NCI-H2081 treated with DMSO at 0.1 percent for 48 hours (cell line): ENCODE results near the gene SSUH2.

Experiments used
- DNase-seq: peaks from one replicate; lab custom pipeline; 2025; lab: John Stamatoyannopoulos, UW

The SSUH2 gene

GRCh38 chr3:8641472-8641871, 3.1 kb downstream of the SSUH2 start:
- DNase-seq = no peak

- no peak for DNase-seq
Measured at GRCh38 chr3:8640223-8640622, 4.4 kb downstream of the SSUH2 start.

DNA sequence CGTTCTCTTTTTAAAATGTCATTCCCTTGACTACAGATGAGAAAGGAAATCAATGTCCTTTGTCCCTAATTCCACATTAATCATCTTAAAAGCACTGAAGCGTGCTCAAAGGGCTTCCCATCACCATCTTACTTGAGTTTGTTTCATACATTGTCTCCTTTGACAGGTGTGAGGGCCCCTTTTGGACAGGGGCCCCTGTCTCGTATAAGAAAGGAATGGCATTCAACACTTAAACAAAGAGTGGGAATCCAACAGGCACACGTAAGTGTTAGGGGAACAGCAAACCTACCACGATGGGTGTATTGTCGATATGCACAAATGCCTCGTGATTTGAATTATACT, 5.0 kb downstream of the SSUH2 start:
- no peak for DNase-seq

- no peak for DNase-seq
Measured at GRCh38 chr3:8638994-8639658, 5.5 kb downstream of the SSUH2 start.

- no peak for DNase-seq
Measured at GRCh38 chr3:8637348-8637747, 7.2 kb downstream of the SSUH2 start.

DNA sequence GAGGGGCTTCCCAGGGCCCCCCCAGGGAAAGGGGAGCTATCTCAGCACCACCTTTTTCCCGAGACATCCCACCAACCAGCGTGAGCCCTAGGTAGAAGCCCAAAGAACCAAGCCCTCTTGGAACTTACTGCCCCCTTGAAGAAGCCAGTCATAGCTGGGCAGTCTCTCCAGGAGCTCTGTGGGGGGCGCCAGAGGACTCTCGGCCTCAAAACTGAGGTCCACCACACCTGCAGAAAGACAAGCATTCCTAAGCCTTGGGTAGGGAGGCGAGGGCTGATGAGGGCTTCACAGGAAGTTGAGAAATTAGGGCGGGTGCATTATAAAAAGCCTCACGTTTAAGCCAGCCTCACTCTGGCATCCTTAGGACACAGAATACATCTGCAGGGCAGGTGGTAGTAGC, 9.0 kb downstream of the SSUH2 start:
- DNase-seq = no peak

- DNase-seq = no peak
Measured at GRCh38 chr3:8635125-8635524, 9.5 kb downstream of the SSUH2 start.

- no peak for DNase-seq
Measured at GRCh38 chr3:8632402-8633237, 12.0 kb downstream of the SSUH2 start.

DNA sequence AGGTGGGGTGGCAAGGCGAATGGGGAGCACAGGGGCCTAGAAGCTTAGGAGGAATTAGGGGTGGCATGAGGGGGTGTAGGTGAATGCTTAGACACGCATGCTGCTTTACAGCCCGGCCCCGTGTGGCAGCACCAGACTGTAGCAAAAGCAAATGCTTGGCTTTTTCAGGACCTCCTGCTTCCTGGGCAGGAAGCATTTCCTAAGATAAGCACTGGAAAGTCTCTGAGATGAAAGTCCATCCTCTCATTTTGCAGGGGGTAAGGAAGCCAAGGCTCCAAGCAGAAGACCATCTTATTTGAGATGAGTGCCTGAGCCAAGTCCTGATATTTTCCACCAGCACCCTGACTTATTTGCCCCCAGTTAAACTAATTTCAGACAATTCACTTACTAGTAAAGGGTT, 12.9 kb downstream of the SSUH2 start:
- no peak for DNase-seq

DNA sequence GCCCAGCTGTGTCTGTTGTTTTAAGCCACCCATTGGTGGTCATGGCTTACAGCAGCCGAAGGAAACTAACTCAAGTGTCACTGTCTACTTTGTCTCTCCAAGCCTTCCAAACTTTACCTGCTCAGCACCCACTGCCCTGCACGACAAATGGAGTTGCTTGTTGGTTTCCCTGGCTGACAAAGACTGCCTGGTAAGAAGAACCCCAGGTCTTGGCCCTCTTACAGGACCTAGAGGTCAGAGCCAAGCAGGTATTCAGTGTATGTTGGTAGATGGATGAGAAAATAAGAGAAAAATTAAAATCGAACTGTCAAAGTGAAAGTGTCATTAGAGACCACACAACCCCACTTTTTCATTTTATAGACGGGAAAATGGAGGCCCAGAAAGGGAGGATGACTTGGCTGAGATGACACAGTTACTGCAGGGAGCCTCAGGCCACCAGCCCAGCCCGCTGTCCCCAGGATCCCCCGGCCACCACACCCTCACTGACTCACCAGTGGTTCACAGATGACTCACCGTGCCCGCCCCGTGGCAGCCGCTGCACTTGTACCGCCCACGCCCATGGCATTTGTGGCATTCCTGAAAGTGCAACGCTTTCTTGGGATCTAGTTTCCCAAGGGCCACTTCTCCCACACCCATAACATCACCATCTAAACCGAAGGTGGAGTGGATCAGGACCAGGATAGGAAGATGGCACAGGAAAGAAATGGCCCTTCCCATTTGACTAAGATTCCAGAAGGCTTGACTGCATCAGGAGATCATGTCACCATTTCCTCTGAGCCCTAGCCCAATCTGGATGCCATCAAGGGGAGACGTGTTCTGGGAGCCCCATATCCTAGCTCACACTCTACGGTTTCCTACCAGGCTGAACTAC, 15.2 kb downstream of the SSUH2 start:
- no peak for DNase-seq

DNA sequence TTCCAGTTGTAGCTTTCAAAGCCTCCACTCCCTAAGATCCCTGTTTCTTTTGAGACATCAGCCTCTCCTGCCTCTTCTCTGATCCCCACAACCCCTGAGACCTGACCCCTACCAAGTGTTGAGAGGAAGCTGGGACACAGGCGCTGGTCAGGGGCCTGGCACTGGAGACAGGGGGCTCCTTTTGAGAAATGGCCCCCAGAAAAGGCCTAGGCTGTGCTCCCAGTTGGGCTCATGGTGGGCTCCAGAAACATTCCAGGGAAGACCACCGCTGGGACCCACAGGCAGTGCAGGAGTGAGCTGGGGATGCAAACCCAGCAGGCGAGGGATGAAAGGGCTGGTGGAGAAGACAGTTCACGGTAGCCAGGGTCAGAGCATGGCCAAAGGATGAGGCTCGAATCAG, 16.6 kb downstream of the SSUH2 start:
- no peak for DNase-seq

DNA sequence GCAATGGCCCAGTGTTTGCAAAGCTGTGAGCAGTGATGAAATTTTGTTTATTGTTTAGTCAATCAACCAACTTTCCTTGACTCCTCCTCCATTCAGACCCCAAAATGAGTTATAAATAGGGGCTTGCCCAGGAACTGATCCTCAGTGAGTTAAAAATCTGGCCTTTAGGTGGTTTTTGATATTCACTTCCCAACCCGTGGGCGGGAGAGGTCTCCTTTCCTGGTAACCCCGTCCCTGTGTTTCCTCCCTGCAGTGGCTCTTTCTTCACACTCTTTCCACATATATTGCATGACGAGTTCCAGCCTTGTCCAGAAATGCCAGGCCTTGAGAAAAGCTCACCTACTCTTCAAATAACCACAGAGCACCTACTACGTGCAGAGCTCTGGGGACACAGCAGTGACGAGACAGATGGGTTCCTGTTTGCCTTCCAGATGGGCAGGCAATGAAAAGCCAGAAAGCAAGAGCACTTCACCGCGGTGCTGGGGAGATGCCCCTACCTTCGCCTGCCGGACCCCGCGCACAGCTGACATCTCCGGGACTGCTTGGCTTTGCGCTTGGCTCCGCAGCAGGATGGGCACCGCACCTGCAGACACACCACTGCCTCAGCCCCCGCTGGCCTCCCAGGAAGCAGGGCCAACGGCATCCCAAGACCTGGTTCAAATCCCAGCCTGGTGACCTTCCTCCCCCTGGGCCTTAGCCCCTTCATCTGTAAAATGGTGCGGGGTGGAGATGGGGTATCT, 17.2 kb downstream of the SSUH2 start:
- no peak for DNase-seq

DNA sequence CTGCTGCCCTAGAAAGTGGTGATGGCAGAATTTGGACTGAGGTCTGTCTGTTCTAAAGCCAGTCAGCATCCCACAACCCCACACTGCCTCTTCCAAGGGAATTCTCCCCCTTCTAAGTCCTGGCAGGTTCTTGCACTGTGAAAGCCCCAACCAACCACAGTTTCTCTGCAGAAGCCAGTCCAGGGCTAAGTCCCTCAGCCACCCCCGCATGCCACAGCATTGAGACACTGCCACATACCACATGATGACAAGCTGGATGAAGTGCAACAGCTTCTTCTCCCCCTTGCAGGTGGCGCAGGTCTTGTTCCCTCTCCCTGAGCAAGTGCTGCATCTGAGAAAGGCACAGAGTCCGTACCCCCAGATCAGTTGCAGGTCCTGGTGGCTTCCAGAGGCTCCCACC, 18.6 kb downstream of the SSUH2 start:
- no peak for DNase-seq

GRCh38 chr3:8624612-8625011, 20.0 kb downstream of the SSUH2 start:
- no peak for DNase-seq

DNA sequence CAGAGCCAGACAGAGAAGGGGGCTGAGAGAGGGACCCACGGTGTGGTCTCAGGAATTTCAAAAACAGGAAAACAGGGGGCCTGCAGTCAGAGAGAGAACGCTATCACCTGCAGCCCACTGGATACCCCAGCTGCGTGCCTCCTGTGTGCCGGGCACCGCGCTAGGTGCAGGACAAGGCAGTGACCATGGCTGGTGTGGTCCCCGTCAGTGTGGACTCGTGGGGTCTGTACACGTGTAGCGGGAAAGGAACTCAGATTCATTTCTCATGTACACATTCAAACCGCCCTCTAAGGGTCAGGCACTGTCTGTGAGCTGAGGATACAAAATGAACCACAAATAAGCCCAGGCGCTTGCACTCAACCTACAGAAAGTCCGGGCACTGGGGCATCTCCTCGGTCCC, 20.9 kb downstream of the SSUH2 start:
- DNase-seq = no peak

GRCh38 chr3:8622873-8623691, 21.5 kb downstream of the SSUH2 start:
- DNase-seq = no peak

- DNase-seq = no peak
Measured at GRCh38 chr3:8621872-8622271, 22.7 kb downstream of the SSUH2 start.

GRCh38 chr3:8621141-8621540, 23.5 kb downstream of the SSUH2 start:
- no peak for DNase-seq

DNA sequence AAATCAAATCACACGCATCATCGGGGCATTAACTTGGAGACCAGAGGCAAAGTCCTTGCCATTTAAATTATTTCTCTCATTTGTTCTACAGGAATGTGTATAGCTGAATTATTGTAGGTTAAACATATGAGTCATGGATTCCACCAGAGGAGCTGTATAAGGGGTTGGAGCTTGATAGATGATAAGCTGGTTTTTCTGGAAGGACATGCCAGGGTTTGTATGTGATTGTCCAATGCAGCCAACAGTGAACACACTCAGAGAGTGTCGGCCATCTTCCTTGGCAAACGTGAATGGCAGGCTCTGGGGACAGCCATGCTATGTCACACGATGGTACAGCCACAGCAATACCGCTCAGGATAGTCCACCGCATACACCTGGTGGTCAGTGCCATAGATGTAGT, 25.1 kb downstream of the SSUH2 start:
- no peak for DNase-seq

- no peak for DNase-seq
Measured at GRCh38 chr3:8618950-8619349, 25.6 kb downstream of the SSUH2 start.

DNA sequence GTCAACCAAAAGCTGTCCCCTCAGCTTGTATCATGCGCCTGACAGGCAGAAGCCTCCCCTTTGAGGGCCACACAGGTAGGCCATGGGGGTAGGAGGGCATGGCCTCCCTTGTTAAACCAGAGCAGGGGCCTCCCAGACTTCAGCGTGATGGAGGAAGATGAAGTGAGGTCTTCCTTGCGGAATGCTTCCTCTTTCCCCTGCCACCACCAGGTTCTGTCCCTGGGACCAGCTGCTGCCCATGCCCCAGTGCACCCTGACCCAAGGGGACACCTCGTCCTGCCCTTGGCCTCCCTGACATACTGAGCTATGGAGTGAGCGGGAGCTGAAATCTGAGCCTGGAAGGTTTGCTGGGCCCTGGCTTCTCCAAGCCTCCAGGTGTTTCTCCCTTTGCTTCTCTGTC, 26.7 kb downstream of the SSUH2 start:
- no peak for DNase-seq
